GM21737 (cell line): ENCODE results near the gene FAHD2B.
"Not testable (repeated sequence)": the region's sequence is repeated elsewhere in the genome, so short reads cannot be mapped to it uniquely, and the experiment has no call there.

Experiments used
- ATAC-seq: cut with Tn5 transposase; IDR thresholded peaks from one replicate; pipeline ENCODE4 v1.9.1; 2021; ENCODE audit warnings: mild to moderate bottlenecking, moderate library complexity; ENCODE audit not compliant: unreplicated experiment

The FAHD2B gene

GRCh38 chr2:97094772-97095611, at the start of gene FAHD2B:
Gene FAHD2B, minus strand, starts transcription at chr2:97094882. Its CDS starts 3,176 bp downstream, at chr2:97091706.
- peak; percentile 83 for ATAC-seq

- not testable (repeated sequence) for ATAC-seq
Measured at GRCh38 chr2:97144016-97144415, 49.3 kb upstream of the FAHD2B start.

GRCh38 chr2:97129090-97129489, 34.4 kb upstream of the FAHD2B start:
- ATAC-seq, result not testable (repeated sequence)

GRCh38 chr2:97113882-97114255, 19.2 kb upstream of the FAHD2B start:
- ATAC-seq, result peak; percentile 14

GRCh38 chr2:97113050-97113881, 18.6 kb upstream of the FAHD2B start, which contains the start of gene ANKRD36:
Gene ANKRD36, plus strand, starts transcription at chr2:97113153. Its CDS starts 587 bp downstream, at chr2:97113740.
- ATAC-seq, result peak; percentile 93

- peak; percentile 60 for ATAC-seq
Measured at GRCh38 chr2:97112320-97113049, 17.8 kb upstream of the FAHD2B start.

- not testable (repeated sequence) for ATAC-seq
Measured at GRCh38 chr2:97111246-97111645, 16.6 kb upstream of the FAHD2B start.

GRCh38 chr2:97106878-97107277, 12.2 kb upstream of the FAHD2B start:
- not testable (repeated sequence) for ATAC-seq

GRCh38 chr2:97098786-97099372, 4.2 kb upstream of the FAHD2B start:
- ATAC-seq, result not testable (repeated sequence)

GRCh38 chr2:97095661-97096060, 979 bp upstream of the FAHD2B start:
- no peak for ATAC-seq

- peak; percentile 28 for ATAC-seq
Measured at GRCh38 chr2:97093983-97094771, 505 bp downstream of the FAHD2B start.

GRCh38 chr2:97092946-97093345, 1.7 kb downstream of the FAHD2B start:
- ATAC-seq, result not testable (repeated sequence)

GRCh38 chr2:97088706-97089105, 6.0 kb downstream of the FAHD2B start:
- not testable (repeated sequence) for ATAC-seq

- ATAC-seq, result not testable (repeated sequence)
Measured at GRCh38 chr2:97085093-97085492, 9.6 kb downstream of the FAHD2B start.

GRCh38 chr2:97083516-97083915, 11.2 kb downstream of the FAHD2B start:
- ATAC-seq, result not testable (repeated sequence)

GRCh38 chr2:97082206-97082605, 12.5 kb downstream of the FAHD2B start:
- not testable (repeated sequence) for ATAC-seq

- not testable (repeated sequence) for ATAC-seq
Measured at GRCh38 chr2:97080855-97081254, 13.8 kb downstream of the FAHD2B start.

GRCh38 chr2:97077213-97077612, 17.5 kb downstream of the FAHD2B start:
- not testable (repeated sequence) for ATAC-seq

GRCh38 chr2:97070915-97071314, 23.8 kb downstream of the FAHD2B start:
- not testable (repeated sequence) for ATAC-seq

- not testable (repeated sequence) for ATAC-seq
Measured at GRCh38 chr2:97068722-97069121, 26.0 kb downstream of the FAHD2B start.
